NB4 (cell line): ENCODE measurements around the gene NRCAM.

ENCODE experiments used
- DNase-seq: peaks from one replicate; pipeline ENCODE4 v3.0.0; 2010; ENCODE audit warnings: low read depth
- H3K4me3 ChIP-seq: one replicate; pipeline ENCODE4 v1.5.1; 2011; ENCODE audit warnings: mild to moderate bottlenecking, low read depth, low read length, moderate library complexity
- CTCF ChIP-seq: IDR thresholded peaks from one replicate; pipeline ENCODE4 v1.5.1; 2012; ENCODE audit warnings: low read depth, low read length
- MAX ChIP-seq: IDR thresholded peaks from 2 replicates; pipeline ENCODE4 v1.6.1; 2011; ENCODE audit warnings: low read depth, low read length
- MYC ChIP-seq: IDR thresholded peaks from 2 replicates; pipeline ENCODE4 v1.6.1; 2011; ENCODE audit warnings: low read depth, low read length
- POLR2A ChIP-seq: IDR thresholded peaks from 2 replicates; pipeline ENCODE4 v1.6.1; 2011; ENCODE audit warnings: mild to moderate bottlenecking; ENCODE audit not compliant: insufficient read length; ENCODE audit errors: extremely low read depth

The NRCAM gene

GRCh38 chr7:108291791-108292440 is 164.3 kb downstream of the NRCAM start:
- no peak for TF ChIP-seq CTCF
- TF ChIP-seq MAX = no peak
- TF ChIP-seq POLR2A = no peak
- TF ChIP-seq MYC = no peak
- no peak overlapping the region for H3K4me3 ChIP-seq
- no peak for DNase-seq

- no peak for DNase-seq
- TF ChIP-seq CTCF (no peak), MAX (no peak), MYC (no peak), POLR2A (no peak)
- no peak overlapping the region for H3K4me3 ChIP-seq
Observed at GRCh38 chr7:108291152-108291508, 165.1 kb downstream of the NRCAM start.

- H3K4me3 ChIP-seq = no peak overlapping the region
- no peak for TF ChIP-seq MAX
- TF ChIP-seq POLR2A = no peak
- no peak for TF ChIP-seq CTCF
- no peak for TF ChIP-seq MYC
- DNase-seq = no peak
Observed at GRCh38 chr7:108290459-108291151, 165.6 kb downstream of the NRCAM start.

- no peak for TF ChIP-seq MAX
- TF ChIP-seq CTCF = no peak
- no peak for TF ChIP-seq MYC
- TF ChIP-seq POLR2A = no peak
- no peak overlapping the region for H3K4me3 ChIP-seq
- no peak for DNase-seq
Observed at GRCh38 chr7:108289852-108290251, 166.4 kb downstream of the NRCAM start.

GRCh38 chr7:108287857-108288256 is 168.4 kb downstream of the NRCAM start:
- TF ChIP-seq POLR2A (no peak), CTCF (no peak), MAX (no peak), MYC (no peak)

More at GRCh38 chr7:108287857-108288256, 168.4 kb downstream of the NRCAM start:
- H3K4me3 ChIP-seq = no peak overlapping the region
- no peak for DNase-seq
